Panc1 (cell line): ENCODE measurements around the gene EFR3B. TPM values are rescaled to one million over a fixed set of nuclear protein-coding genes. Genes with fewer than 3 reads are reported as not detected.

ENCODE experiments used
- ATAC-seq: fragments of 200-7000 bp; cut with Tn5 transposase; 2 replicates; pipeline ENCODE4 v1.9.1; 2020; ENCODE audit warnings: mild to moderate bottlenecking, moderate library complexity
- BruUV-seq: library from RNA; stranded (reverse); fragments of 400-500 nt; replicated peaks from 2 replicates; lab custom pipeline; 2021; lab: Mats Ljungman, UMichigan
- CTCF ChIA-PET: fragments of 300-600 bp; sonication (Branson Sonifier 250); formaldehyde crosslinking; loops from one replicate; lab custom pipeline; 2022; ENCODE audit warnings: antibody characterized with exemption; lab: Charles Lee
- POLR2A ChIA-PET: fragments of 300-600 bp; sonication (Branson Sonifier 250); formaldehyde crosslinking; loops from one replicate; lab custom pipeline; 2022; ENCODE audit warnings: antibody characterized with exemption; lab: Charles Lee
- DNase-seq: peaks from one replicate; pipeline ENCODE4 v3.0.0-alpha.2; 2010; ENCODE audit warnings: low read depth, low spot score
- H3K27ac ChIP-seq: 2 replicates; pipeline ENCODE4 v1.5.1; 2011; ENCODE audit warnings: mild to moderate bottlenecking, low read length, inconsistent platforms
- H3K27me3 ChIP-seq: fragments of 200-500 bp; sonication (Bioruptor generic); 2 replicates; pipeline ENCODE4 v1.6.0; 2014; ENCODE audit warnings: low read length, inconsistent platforms; ENCODE audit not compliant: control insufficient read depth, insufficient read depth
- H3K36me3 ChIP-seq: fragments of 200-500 bp; sonication (Bioruptor generic); 2 replicates; pipeline ENCODE4 v1.5.1; 2014; ENCODE audit warnings: inconsistent platforms, mild to moderate bottlenecking, low read length, moderate library complexity; ENCODE audit not compliant: control insufficient read depth, insufficient read depth
- H3K4me1 ChIP-seq: 2 replicates; pipeline ENCODE4 v1.5.1; 2011; ENCODE audit warnings: inconsistent platforms, mild to moderate bottlenecking, low read length, moderate library complexity; ENCODE audit not compliant: control insufficient read depth, insufficient read depth
- H3K4me3 ChIP-seq, 2 experiments: 2 replicates each; pipeline ENCODE4 v1.5.1; 2011 to 2012; ENCODE audit warnings: low read depth in 2 of 2, low read length in 2 of 2, mild to moderate bottlenecking in 2 of 2, inconsistent platforms in 1 of 2, moderate library complexity in 1 of 2
- H3K9me3 ChIP-seq: fragments of 200-500 bp; sonication (Bioruptor generic); 2 replicates; pipeline ENCODE4 v1.5.1; 2014; ENCODE audit warnings: low read depth, mild to moderate bottlenecking, inconsistent platforms, low read length, moderate library complexity; ENCODE audit not compliant: control insufficient read depth, insufficient read depth
- CTCF ChIP-seq: fragments of 450-650 bp; IDR thresholded peaks from 2 replicates; pipeline ENCODE4 v1.5.1; 2017; ENCODE audit warnings: mild to moderate bottlenecking
- POLR2AphosphoS5 ChIP-seq: IDR thresholded peaks from 2 replicates; pipeline ENCODE4 v1.6.1; 2012; ENCODE audit warnings: mild to moderate bottlenecking, low read depth, low read length, moderate library complexity
- REST ChIP-seq, 2 experiments: IDR thresholded peaks; 2 replicates each; pipeline ENCODE4 v1.6.1; 2011 to 2012; ENCODE audit warnings: low read depth in 2 of 2, control low read depth in 1 of 2, low read length in 1 of 2, mild to moderate bottlenecking in 1 of 2, moderate library complexity in 1 of 2; ENCODE audit not compliant: insufficient read depth in 1 of 2
- SIN3A ChIP-seq: IDR thresholded peaks from 2 replicates; pipeline ENCODE4 v1.6.1; 2012; ENCODE audit warnings: low read depth, mild to moderate bottlenecking, low read length, moderate library complexity, borderline replicate concordance; ENCODE audit not compliant: insufficient read depth
- TCF7L2 ChIP-seq: IDR thresholded peaks from 2 replicates; pipeline ENCODE4 v1.6.1; 2011; ENCODE audit warnings: mild to moderate bottlenecking, low read depth, low read length, inconsistent platforms
- in situ Hi-C: cut with HindIII; loops from 2 replicates; pipeline ENCODE4 v1.10.0; 2016; ENCODE audit warnings: low sequenced_read_pairs, low pct_unique_long_range_greater_than_20kb
- intact Hi-C: fragments of 100-400 bp; cut with micrococcal nuclease; formaldehyde crosslinking; loops from one replicate; pipeline ENCODE4 v1.10.0; 2022; ENCODE audit not compliant: unreplicated experiment
- total RNA-seq: library from RNA; stranded (reverse); gene quantifications from one replicate; pipeline ENCODE4 v1.2.1, GENCODE V29; 2021; ENCODE audit not compliant: unreplicated experiment

EFR3B gene
- total RNA-seq, 1 experiment from 2014 or later, result 8.9 TPM

GRCh38 chr2:25055376-25055920 lies 13.6 kb downstream of the EFR3B start:
- CTCF ChIA-PET, result no interaction called here
- ATAC-seq (no peak), DNase-seq (no peak)
- H3K4me1 ChIP-seq, result no peaks in the 10 kb centered on the region
- in situ Hi-C loops, result no loop called here
- no TSS peak for BruUV-seq
- no peaks in the 10 kb centered on the region for H3K36me3 ChIP-seq
- no peak overlapping the region for H3K4me3 ChIP-seq
- H3K9me3 ChIP-seq, result no peaks in the 10 kb centered on the region
- H3K27ac ChIP-seq, result no peak overlapping the region
- TF ChIP-seq TCF7L2 (no peak), SIN3A (no peak), CTCF (no peak), REST (IDR thresholded peaks at IDR 0.05; ENCODE audit: insufficient read depth in 1 of 2, low read depth in 2 of 2, low read length in 1 of 2) (no peak), POLR2AphosphoS5 (no peak)
- H3K27me3 ChIP-seq, result no peaks in the 10 kb centered on the region
- POLR2A ChIA-PET, result no interaction called here
- intact Hi-C loops, result no loop called here

GRCh38 chr2:25056098-25056821 lies 14.4 kb downstream of the EFR3B start:
- Histone ChIP-seq H3K9me3 (no peaks in the 10 kb centered on the region), H3K4me1 (no peaks in the 10 kb centered on the region), H3K4me3 (no peak overlapping the region), H3K36me3 (no peaks in the 10 kb centered on the region), H3K27me3 (no peaks in the 10 kb centered on the region), H3K27ac (no peak overlapping the region)
- POLR2A ChIA-PET, result no interaction called here
- TF ChIP-seq SIN3A, result no peak
- TF ChIP-seq CTCF, result no peak
- TF ChIP-seq POLR2AphosphoS5, result no peak
- no peak for TF ChIP-seq REST (IDR thresholded peaks at IDR 0.05; ENCODE audit: insufficient read depth in 1 of 2, low read depth in 2 of 2, low read length in 1 of 2)
- TF ChIP-seq TCF7L2, result no peak
- no TSS peak for BruUV-seq
- no peak for DNase-seq
- CTCF ChIA-PET, result no interaction called here
- no peak for ATAC-seq
- intact Hi-C loops, result no loop called here
- in situ Hi-C loops, result no loop called here
